IPS DF 6.9 (cell line): ENCODE results near the gene RBL1.
"Not testable (repeated sequence)": the region's sequence is repeated elsewhere in the genome, so short reads cannot be mapped to it uniquely, and the experiment has no call there.

Experiments used
- DNase-seq: peaks from one replicate; pipeline ENCODE4 v3.0.0-alpha.2; 2013; ENCODE audit warnings: low read depth, low spot score
- H3K27ac ChIP-seq: one replicate; pipeline ENCODE4 v1.5.1; 2013; ENCODE audit warnings: low read length, control low read depth
- H3K27me3 ChIP-seq: 2 replicates; pipeline ENCODE4 v1.6.1; 2013; ENCODE audit warnings: mild to moderate bottlenecking, low read length; ENCODE audit not compliant: control insufficient read depth, insufficient read depth
- H3K36me3 ChIP-seq: 2 replicates; pipeline ENCODE4 v1.6.1; 2013; ENCODE audit warnings: low read length; ENCODE audit not compliant: control insufficient read depth, insufficient read depth
- H3K4me1 ChIP-seq: 2 replicates; pipeline ENCODE4 v1.6.1; 2013; ENCODE audit warnings: low read length; ENCODE audit not compliant: control insufficient read depth, insufficient read depth
- H3K4me3 ChIP-seq: 2 replicates; pipeline ENCODE4 v1.5.1; 2013; ENCODE audit warnings: mild to moderate bottlenecking, low read length
- H3K9me3 ChIP-seq: 2 replicates; pipeline ENCODE4 v1.6.1; 2013; ENCODE audit warnings: low read length, inconsistent platforms; ENCODE audit not compliant: control insufficient read depth, insufficient read depth
- WGBS: extraction: QIAGEN DNeasy Blood & Tissue Kit; methylation state at CpG from one replicate; pipeline ENCODE4 v1.1.7; 2013; ENCODE audit warnings: mixed read lengths, missing lambda C conversion rate; ENCODE audit not compliant: insufficient read length, insufficient coverage; 5-methylcytosine and 5-hydroxymethylcytosine counted together

Gene RBL1

GRCh38 chr20:37075932-37076685 lies 19.7 kb downstream of the RBL1 start:
- Histone ChIP-seq H3K36me3 (no peaks in the 10 kb centered on the region), H3K4me3 (no peak overlapping the region), H3K27ac (no peak overlapping the region), H3K4me1 (no peaks in the 10 kb centered on the region), H3K9me3 (no peaks in the 10 kb centered on the region), H3K27me3 (no peaks in the 10 kb centered on the region)
- 100% methylated on average over 1 of the region's 3 CpGs for WGBS
- no peak for DNase-seq

GRCh38 chr20:37072293-37073196 lies 23.3 kb downstream of the RBL1 start:
- Histone ChIP-seq H3K36me3 (no peaks in the 10 kb centered on the region), H3K27ac (no peak overlapping the region), H3K27me3 (no peaks in the 10 kb centered on the region), H3K9me3 (no peaks in the 10 kb centered on the region), H3K4me3 (no peak overlapping the region), H3K4me1 (no peaks in the 10 kb centered on the region)
- DNase-seq: no peak
- no CpG with 5 or more reads among the region's 17 CpGs for WGBS

- DNase-seq: no peak
- Histone ChIP-seq H3K36me3 (no peaks in the 10 kb centered on the region), H3K9me3 (no peaks in the 10 kb centered on the region), H3K4me3 (no peak overlapping the region), H3K4me1 (no peaks in the 10 kb centered on the region), H3K27ac (no peak overlapping the region), H3K27me3 (no peaks in the 10 kb centered on the region)
- no CpG with 5 or more reads among the region's 4 CpGs for WGBS
Observed at GRCh38 chr20:37071481-37071911, 24.3 kb downstream of the RBL1 start.

- not testable (repeated sequence) for H3K36me3 ChIP-seq, H3K9me3 ChIP-seq, H3K27me3 ChIP-seq, H3K4me3 ChIP-seq, H3K27ac ChIP-seq, H3K4me1 ChIP-seq, DNase-seq
- WGBS: no CpG with 5 or more reads among the region's 25 CpGs
Observed at GRCh38 chr20:37069563-37069962, 26.2 kb downstream of the RBL1 start.

- Histone ChIP-seq H3K27me3 (no peaks in the 10 kb centered on the region), H3K4me1 (no peaks in the 10 kb centered on the region), H3K27ac (no peak overlapping the region), H3K36me3 (no peaks in the 10 kb centered on the region; the same call in 1 of the 2 replicates), H3K9me3 (no peaks in the 10 kb centered on the region), H3K4me3 (no peak overlapping the region)
- no peak for DNase-seq
- WGBS: no CpG with 5 or more reads among the region's 2 CpGs
Observed at GRCh38 chr20:37066168-37066567, 29.6 kb downstream of the RBL1 start.

- no CpG with 5 or more reads among the region's 3 CpGs for WGBS
- 0 out of 2 replicates have a peak, but pooled peaks cover 2% of the 10 kb centered on the region for H3K36me3 ChIP-seq
- H3K4me3 ChIP-seq: no peak overlapping the region
Observed at GRCh38 chr20:37055276-37055675, 40.5 kb downstream of the RBL1 start.

GRCh38 chr20:37053230-37053950 lies 42.4 kb downstream of the RBL1 start:
- Histone ChIP-seq H3K4me1 (no peaks in the 10 kb centered on the region), H3K36me3 (0 out of 2 replicates have a peak, but pooled peaks cover 2% of the 10 kb centered on the region), H3K9me3 (no peaks in the 10 kb centered on the region), H3K4me3 (no peak overlapping the region), H3K27me3 (no peaks in the 10 kb centered on the region), H3K27ac (no peak overlapping the region)
- WGBS: no CpG with 5 or more reads among the region's 4 CpGs
- no peak for DNase-seq

More at GRCh38 chr20:37055276-37055675, 40.5 kb downstream of the RBL1 start:
- H3K9me3 ChIP-seq: no peaks in the 10 kb centered on the region
- H3K4me1 ChIP-seq: no peaks in the 10 kb centered on the region
- DNase-seq: no peak
- no peaks in the 10 kb centered on the region for H3K27me3 ChIP-seq
- no peak overlapping the region for H3K27ac ChIP-seq

- no CpG with 5 or more reads among the region's 17 CpGs for WGBS
- no peaks in the 10 kb centered on the region for H3K27me3 ChIP-seq
- no peaks in the 10 kb centered on the region for H3K4me1 ChIP-seq
- no peak overlapping the region for H3K27ac ChIP-seq
- no peaks in the 10 kb centered on the region for H3K9me3 ChIP-seq
- H3K4me3 ChIP-seq: no peak overlapping the region
- DNase-seq: no peak
- peaks cover 2% of the 10 kb centered on the region; the same call in 1 of the 2 replicates for H3K36me3 ChIP-seq
Observed at GRCh38 chr20:37042986-37043972, 52.5 kb downstream of the RBL1 start.

- DNase-seq, H3K27ac ChIP-seq, H3K4me1 ChIP-seq, H3K27me3 ChIP-seq, H3K36me3 ChIP-seq, H3K4me3 ChIP-seq, H3K9me3 ChIP-seq: not testable (repeated sequence)
- no CpG with 5 or more reads among the region's 2 CpGs for WGBS
Observed at GRCh38 chr20:37039366-37039765, 56.4 kb downstream of the RBL1 start.
